GM18498 (cell line): ENCODE results near the gene TSHZ1.

Source experiments
- ATAC-seq: cut with Tn5 transposase; IDR thresholded peaks from one replicate; pipeline ENCODE4 v1.9.1; 2021; ENCODE audit warnings: mild to moderate bottlenecking, moderate library complexity; ENCODE audit not compliant: unreplicated experiment

The TSHZ1 gene

GRCh38 chr18:75246721-75247610 lies 36.4 kb downstream of the TSHZ1 start:
- ATAC-seq: no peak

- ATAC-seq: no peak
Measured at GRCh38 chr18:75247611-75248421, 37.2 kb downstream of the TSHZ1 start.

- no peak for ATAC-seq
Measured at GRCh38 chr18:75248426-75249174, 38.0 kb downstream of the TSHZ1 start.

GRCh38 chr18:75249175-75249518 lies 38.5 kb downstream of the TSHZ1 start:
- ATAC-seq: no peak

- ATAC-seq: no peak
Measured at GRCh38 chr18:75249672-75250470, 39.3 kb downstream of the TSHZ1 start.

GRCh38 chr18:75250471-75250821 lies 39.8 kb downstream of the TSHZ1 start:
- no peak for ATAC-seq

- ATAC-seq: no peak
Measured at GRCh38 chr18:75251466-75251865, 40.9 kb downstream of the TSHZ1 start.

GRCh38 chr18:75252136-75252535 lies 41.5 kb downstream of the TSHZ1 start:
- no peak for ATAC-seq

GRCh38 chr18:75253043-75253442 lies 42.4 kb downstream of the TSHZ1 start:
- ATAC-seq: no peak

GRCh38 chr18:75253784-75254183 lies 43.2 kb downstream of the TSHZ1 start:
- ATAC-seq: no peak

GRCh38 chr18:75255094-75255493 lies 44.5 kb downstream of the TSHZ1 start:
- no peak for ATAC-seq

GRCh38 chr18:75256376-75256775 lies 45.8 kb downstream of the TSHZ1 start:
- no peak for ATAC-seq

- ATAC-seq: no peak
Measured at GRCh38 chr18:75257605-75258004, 47.0 kb downstream of the TSHZ1 start.

GRCh38 chr18:75261430-75262223 lies 51.0 kb downstream of the TSHZ1 start:
- peak; percentile 91 for ATAC-seq

GRCh38 chr18:75262511-75262910 lies 51.9 kb downstream of the TSHZ1 start:
- no peak for ATAC-seq

GRCh38 chr18:75264195-75264594 lies 53.6 kb downstream of the TSHZ1 start:
- no peak for ATAC-seq

GRCh38 chr18:75264926-75265597 lies 54.5 kb downstream of the TSHZ1 start:
- ATAC-seq: no peak

GRCh38 chr18:75265872-75266271 lies 55.3 kb downstream of the TSHZ1 start:
- no peak for ATAC-seq

GRCh38 chr18:75267643-75268363 lies 57.2 kb downstream of the TSHZ1 start:
- peak; percentile 89 for ATAC-seq
